Kasumi-1 (cell line): ENCODE results near the gene RBL2.

Source experiments
- DNase-seq, 2 experiments: peaks; one replicate each; lab custom pipeline; 2025; lab: John Stamatoyannopoulos, UW

The RBL2 gene

GRCh38 chr16:53449816-53450517 lies 15.7 kb downstream of the RBL2 start:
- no peak for DNase-seq

GRCh38 chr16:53453928-53454327 lies 19.7 kb downstream of the RBL2 start:
- no peak for DNase-seq

GRCh38 chr16:53456625-53457024 lies 22.4 kb downstream of the RBL2 start:
- DNase-seq: peak; percentile 46 to 54

GRCh38 chr16:53457670-53458069 lies 23.4 kb downstream of the RBL2 start:
- no peak for DNase-seq

GRCh38 chr16:53458635-53459034 lies 24.4 kb downstream of the RBL2 start:
- DNase-seq: no peak

- no peak for DNase-seq
Observed at GRCh38 chr16:53465606-53466280, 31.5 kb downstream of the RBL2 start.

GRCh38 chr16:53476867-53477266 lies 42.6 kb downstream of the RBL2 start:
- no peak for DNase-seq

GRCh38 chr16:53478965-53479364 lies 44.7 kb downstream of the RBL2 start:
- no peak for DNase-seq

GRCh38 chr16:53480394-53480793 lies 46.1 kb downstream of the RBL2 start:
- DNase-seq: no peak

- DNase-seq: peak; percentile 85 to 91
Observed at GRCh38 chr16:53482123-53482522, 47.9 kb downstream of the RBL2 start.

- no peak for DNase-seq
Observed at GRCh38 chr16:53484542-53484941, 50.3 kb downstream of the RBL2 start.

- DNase-seq: no peak
Observed at GRCh38 chr16:53486230-53486629, 52.0 kb downstream of the RBL2 start.

- no peak for DNase-seq
Observed at GRCh38 chr16:53489755-53490154, 55.5 kb downstream of the RBL2 start.

- no peak for DNase-seq
Observed at GRCh38 chr16:53492503-53492902, 58.2 kb downstream of the RBL2 start.

GRCh38 chr16:53494636-53495035 lies 60.4 kb downstream of the RBL2 start:
- DNase-seq: no peak

- peak in 1 of 2 experiments; percentile 8 for DNase-seq
Observed at GRCh38 chr16:53495325-53495724, 61.1 kb downstream of the RBL2 start.

GRCh38 chr16:53498984-53499383 lies 64.7 kb downstream of the RBL2 start:
- DNase-seq: no peak

- DNase-seq: no peak
Observed at GRCh38 chr16:53501216-53501859, 67.1 kb downstream of the RBL2 start.

GRCh38 chr16:53502331-53503269 lies 68.3 kb downstream of the RBL2 start, which contains the start of gene AKTIP:
TSS of gene AKTIP (minus strand) at chr16:53503209. CDS start at chr16:53500259, 2,950 bp downstream.
- peak in 1 of 2 experiments; percentile 23 for DNase-seq

- DNase-seq: peak; percentile 99
Observed at GRCh38 chr16:53503270-53503923, 69.1 kb downstream of the RBL2 start.

- no peak for DNase-seq
Observed at GRCh38 chr16:53503991-53504663, 69.9 kb downstream of the RBL2 start.
